Cerebellar cortex (tissue), 1 donor: ENCODE results near the gene MT1A.

ENCODE experiments used
- DNase-seq: peaks from one replicate; pipeline ENCODE4 v3.0.0-alpha.2; 2015; ENCODE audit warnings: low spot score

MT1A gene

GRCh38 chr16:56632156-56632847, 6.2 kb upstream of the MT1A start, which contains the start of gene MT1M:
Gene MT1M (plus strand): TSS chr16:56632659. CDS start chr16:56632732, 73 bp downstream.
- DNase-seq = no peak

GRCh38 chr16:56632848-56633365, 5.6 kb upstream of the MT1A start:
- no peak for DNase-seq

- DNase-seq = no peak
These were observed 4.9 kb upstream of the MT1A start for GRCh38 chr16:56633535-56633934.

GRCh38 chr16:56634715-56635440, 3.6 kb upstream of the MT1A start:
- DNase-seq = no peak

GRCh38 chr16:56635441-56635967, 3.0 kb upstream of the MT1A start:
- no peak for DNase-seq

GRCh38 chr16:56636616-56637413, 1.7 kb upstream of the MT1A start:
- DNase-seq = no peak

GRCh38 chr16:56639045-56639444, 579 bp downstream of the MT1A start:
- DNase-seq = no peak

- no peak for DNase-seq
These were observed 1.6 kb downstream of the MT1A start for GRCh38 chr16:56640076-56640475.

GRCh38 chr16:56641166-56641565, 2.7 kb downstream of the MT1A start:
- no peak for DNase-seq

GRCh38 chr16:56643080-56643778, 4.8 kb downstream of the MT1A start:
- peak; percentile 20 for DNase-seq

GRCh38 chr16:56643833-56644232, 5.4 kb downstream of the MT1A start:
- DNase-seq = no peak

GRCh38 chr16:56645311-56645710, 6.8 kb downstream of the MT1A start:
- DNase-seq = no peak

GRCh38 chr16:56645838-56646237, 7.4 kb downstream of the MT1A start:
- no peak for DNase-seq

GRCh38 chr16:56647641-56648431, 9.4 kb downstream of the MT1A start:
- DNase-seq = no peak

- no peak for DNase-seq
These were observed 10.8 kb downstream of the MT1A start for GRCh38 chr16:56649271-56649670.

- no peak for DNase-seq
These were observed 11.4 kb downstream of the MT1A start for GRCh38 chr16:56649820-56650219.

GRCh38 chr16:56651586-56651985, 13.1 kb downstream of the MT1A start, which contains the start of gene MT1B:
Gene MT1B (plus strand): TSS chr16:56651886. CDS start chr16:56651954, 68 bp downstream.
- DNase-seq = no peak

- no peak for DNase-seq
These were observed 14.1 kb downstream of the MT1A start for GRCh38 chr16:56652600-56652999.

- no peak for DNase-seq
These were observed 14.8 kb downstream of the MT1A start for GRCh38 chr16:56653218-56653617.

- DNase-seq = peak; percentile 86
These were observed 19.3 kb downstream of the MT1A start, which contains the start of gene MT1F for GRCh38 chr16:56657555-56658326. Gene MT1F (plus strand): TSS chr16:56657959. CDS start chr16:56658059, 100 bp downstream.
